Muscle of back (tissue), 11 donors: ENCODE measurements around the gene ATF5. TPM values are rescaled to one million over a fixed set of nuclear protein-coding genes. Genes with fewer than 3 reads are reported as not detected.

ENCODE experiments used
- DNase-seq, 3 donors: peaks; one replicate each; pipeline versions ENCODE4 v3.0.0 to v3.0.0-alpha.2; 2013
- polyA plus RNA-seq, 10 donors: library from polyadenylated mRNA; unstranded; fragments of 120-200 nt; gene quantifications; one replicate each; pipeline ENCODE4 v1.2.1, GENCODE V29; 2013; ENCODE audit not compliant: insufficient read length in 10 of 10

ATF5 gene
- polyA plus RNA-seq, 10 donors = 14.5 to 30.1 (median 23.7) TPM

DNA sequence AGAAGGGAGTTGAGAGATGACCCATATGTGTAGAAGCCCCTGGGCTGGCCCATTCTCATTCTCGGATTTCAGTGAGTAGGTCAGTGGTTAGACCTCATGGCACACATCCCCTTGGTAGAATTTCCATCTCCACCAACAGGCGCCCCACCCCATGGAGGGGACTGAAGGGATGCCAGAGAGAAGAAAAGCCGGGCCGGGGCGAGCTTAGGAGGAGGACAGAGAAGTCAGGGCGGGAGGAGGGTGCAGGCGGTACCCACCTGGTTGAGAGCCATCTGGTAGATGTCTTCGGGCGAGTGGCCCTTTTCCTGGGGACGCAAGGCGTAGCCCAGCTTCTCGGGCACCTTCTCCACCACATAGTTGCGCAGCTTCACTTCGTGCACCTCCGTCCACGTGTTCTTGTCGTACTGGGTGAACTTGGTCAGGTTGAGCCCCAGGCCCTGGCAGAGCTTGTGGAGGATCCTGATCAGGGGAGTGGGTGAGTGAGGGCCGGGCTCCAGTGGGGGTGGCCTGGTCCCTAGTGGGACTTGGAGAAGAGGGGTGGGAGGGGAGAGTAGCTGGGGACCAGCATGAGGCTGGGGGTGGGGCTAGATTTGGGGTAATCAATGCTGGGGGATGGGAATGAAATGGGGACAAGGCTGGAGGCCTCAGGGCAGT is 34.9 kb upstream of the ATF5 start:
- no peak for DNase-seq

DNA sequence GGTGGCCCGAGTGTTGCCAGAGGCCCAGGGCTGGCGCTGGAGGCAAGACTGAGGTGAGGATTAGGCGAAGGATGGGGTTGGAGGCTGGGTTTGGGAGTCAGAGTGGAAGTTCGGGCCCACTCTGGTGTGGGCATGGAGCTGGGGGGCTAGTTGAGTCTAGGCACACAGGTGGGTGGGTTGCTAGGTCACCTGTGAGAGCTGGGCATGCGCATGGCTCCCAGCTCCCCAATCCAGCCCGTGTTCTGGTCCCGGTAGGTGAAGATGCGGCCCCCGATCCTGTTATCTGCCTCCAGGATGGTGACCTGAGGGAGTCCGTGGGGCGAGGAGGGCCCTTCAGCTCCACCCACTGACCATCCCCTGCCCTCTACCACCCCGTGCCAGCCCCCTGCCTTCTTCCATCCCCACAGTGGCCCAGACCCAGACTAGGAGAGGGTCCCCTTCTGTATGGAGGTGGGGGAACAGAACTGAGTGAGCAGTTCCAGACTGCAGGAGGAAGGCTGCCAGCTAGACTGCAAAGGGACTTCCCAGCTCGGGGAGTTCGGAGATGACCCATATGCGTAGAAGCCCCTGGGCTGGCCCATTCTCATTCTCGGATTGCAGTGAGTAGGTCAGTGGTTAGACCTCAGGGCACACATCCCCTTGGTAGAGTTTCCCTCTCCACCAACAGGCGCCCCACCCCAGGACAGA is 34.0 kb upstream of the ATF5 start:
- DNase-seq = no peak

DNA sequence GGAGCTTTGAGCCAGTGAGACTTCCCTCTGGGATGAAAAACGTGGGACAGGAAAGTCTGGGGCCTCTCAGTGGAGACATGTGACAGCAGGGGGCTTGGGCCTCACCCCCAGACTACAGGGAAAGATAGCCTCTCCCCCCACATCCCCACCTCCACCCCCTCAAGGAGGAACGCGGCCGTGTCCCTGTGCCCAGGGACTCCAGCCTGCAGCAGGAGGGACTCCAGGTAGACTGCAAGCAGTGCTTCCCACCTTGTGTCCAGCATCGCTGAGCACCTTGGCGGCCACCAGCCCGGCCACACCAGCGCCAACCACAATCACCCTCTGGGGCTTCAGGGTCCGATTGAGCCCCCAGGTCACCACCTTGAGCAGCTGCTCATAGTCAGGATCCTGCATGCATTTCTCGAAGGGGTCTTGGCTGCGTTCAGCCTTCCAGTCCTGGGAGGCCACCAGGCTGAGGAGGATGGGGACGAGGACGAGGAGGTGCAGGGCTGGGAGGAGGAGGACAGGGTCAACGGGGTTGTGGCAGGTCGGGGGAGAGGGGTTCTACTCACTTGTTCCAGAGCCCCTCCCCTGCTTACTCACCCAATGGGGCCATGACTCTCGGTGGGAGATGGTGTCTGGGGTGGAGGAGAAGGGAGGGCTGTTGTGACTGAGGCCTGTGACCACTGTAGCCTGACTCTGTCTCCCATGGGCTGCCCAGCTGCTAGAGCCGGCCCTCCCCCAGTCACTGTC is 33.3 kb upstream of the ATF5 start:
- DNase-seq = no peak

DNA sequence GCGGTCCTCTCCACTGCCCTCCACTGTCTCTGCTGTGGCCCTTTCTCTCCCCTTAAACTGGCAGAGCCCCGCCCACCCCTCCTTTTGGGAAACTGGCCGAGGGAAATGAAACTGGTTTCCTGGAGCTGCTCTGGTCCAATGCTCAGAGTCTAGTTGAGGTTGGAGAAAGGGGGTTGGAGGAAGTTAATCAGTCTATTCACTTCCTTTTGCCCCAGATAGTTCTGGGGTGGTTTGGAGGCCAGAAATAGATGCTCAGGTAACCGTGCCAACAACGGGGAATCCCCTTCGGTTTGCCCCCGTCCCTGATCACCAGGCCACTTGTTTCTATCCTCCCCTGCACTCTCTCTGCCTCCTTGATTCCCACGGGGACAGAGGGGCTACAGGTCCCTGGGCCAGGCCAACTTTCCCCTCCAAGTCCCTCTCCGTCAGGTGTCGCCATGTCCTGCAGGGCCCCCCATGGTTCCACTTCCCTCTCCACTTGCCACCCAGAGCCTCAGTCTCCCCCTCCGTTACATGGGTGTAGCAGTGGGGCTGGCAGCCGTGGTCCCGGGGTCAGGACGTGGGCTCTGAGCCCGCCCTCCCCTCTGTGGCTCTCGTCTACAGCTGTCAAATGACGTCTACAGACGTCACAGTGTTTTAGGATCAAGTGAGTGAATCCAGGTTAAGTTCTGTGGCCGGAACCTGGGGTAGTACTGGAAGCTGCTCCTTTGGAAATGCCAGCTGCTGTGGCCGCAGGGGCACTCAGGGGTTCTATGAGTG is 32.0 kb upstream of the ATF5 start, which contains the start of gene IL4I1:
IL4I1 (minus strand) TSS at position 25 of the 759 bp plus-strand sequence. CDS start 727 bp downstream, outside the sequence.
- no peak for DNase-seq

DNA sequence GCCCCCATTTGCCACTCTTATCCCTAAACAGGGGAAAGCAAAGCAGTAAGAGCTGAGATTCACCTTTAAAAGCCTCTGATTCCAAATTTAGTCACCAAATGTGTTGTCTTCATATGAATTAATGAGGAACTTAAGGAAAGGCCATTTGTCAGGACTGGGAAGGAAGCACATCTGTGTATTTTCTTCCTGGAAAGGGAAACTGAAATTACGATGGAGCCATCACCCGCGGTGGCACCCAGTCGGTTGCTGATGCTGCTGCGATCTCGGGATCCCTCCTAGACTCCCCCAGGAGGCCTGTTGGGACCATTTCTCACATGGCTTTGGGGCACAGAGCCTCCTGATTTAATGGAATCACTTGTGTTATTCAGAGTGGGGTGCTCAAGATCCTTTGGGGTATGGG is 24.9 kb upstream of the ATF5 start:
- DNase-seq = no peak

DNA sequence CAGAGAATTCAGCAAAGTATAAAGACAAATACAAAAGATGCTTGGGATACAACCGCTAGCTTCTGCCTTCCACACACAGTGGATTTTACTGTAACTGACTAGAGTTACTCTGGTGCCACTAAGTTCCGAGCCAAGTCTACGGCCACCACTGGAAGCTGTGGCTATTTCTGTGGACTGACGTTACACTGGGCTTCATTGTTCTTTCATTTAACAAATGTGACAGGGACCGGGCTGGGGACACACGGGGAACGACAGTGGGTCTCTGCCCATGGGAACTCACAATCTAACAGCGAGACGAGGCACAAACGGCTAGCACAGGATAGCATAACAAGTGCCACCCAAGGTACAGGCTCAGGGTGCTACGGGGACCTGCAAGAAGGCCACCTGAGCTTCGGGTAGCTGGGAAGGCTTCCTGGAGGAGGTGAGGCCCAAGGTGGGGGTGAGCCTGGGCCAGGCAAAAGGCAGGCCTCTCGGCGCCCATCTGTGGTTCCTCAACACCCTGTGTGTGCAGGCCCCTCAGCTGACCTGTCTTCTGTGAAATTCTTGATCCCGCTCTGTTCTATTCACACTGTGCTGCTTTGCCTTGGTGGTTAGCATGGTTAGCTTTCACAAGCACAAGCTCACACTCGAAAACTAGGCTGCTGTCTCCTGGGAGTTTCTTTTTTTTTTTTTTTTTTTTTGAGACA is 22.0 kb upstream of the ATF5 start:
- no peak for DNase-seq

DNA sequence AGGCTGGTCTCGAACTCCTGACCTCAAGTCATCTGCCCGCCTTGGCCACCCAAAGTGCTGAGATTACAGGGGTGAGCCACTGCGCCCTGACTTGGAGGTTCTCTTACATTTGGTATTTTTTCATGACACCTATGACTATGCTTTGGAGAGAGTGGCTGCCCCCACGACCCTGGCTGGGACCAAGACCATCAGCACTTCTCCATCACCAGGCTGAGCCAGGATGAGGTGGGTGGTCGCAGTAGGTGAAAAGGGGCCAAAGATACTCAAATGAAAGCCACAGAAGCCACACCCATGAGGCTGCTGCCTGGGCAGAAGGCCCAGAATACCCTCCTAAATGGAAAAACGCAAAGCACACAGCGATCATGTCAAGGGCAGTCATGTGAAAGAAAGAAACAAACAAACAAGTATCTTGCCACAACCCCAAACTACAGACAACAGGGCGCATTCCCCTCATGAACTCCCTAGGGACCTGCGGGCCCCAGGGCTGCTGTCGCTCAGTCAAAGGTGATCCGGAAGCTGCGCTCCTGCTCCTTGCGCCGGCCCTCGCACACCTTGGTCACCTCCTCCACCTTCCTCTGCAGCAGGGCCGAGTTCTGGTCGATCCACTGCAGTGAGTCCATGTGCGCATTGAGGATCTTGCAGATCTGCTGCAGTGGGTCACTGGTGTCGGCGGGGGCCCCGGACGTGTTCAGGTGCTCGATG is 21.1 kb upstream of the ATF5 start:
- no peak for DNase-seq

DNA sequence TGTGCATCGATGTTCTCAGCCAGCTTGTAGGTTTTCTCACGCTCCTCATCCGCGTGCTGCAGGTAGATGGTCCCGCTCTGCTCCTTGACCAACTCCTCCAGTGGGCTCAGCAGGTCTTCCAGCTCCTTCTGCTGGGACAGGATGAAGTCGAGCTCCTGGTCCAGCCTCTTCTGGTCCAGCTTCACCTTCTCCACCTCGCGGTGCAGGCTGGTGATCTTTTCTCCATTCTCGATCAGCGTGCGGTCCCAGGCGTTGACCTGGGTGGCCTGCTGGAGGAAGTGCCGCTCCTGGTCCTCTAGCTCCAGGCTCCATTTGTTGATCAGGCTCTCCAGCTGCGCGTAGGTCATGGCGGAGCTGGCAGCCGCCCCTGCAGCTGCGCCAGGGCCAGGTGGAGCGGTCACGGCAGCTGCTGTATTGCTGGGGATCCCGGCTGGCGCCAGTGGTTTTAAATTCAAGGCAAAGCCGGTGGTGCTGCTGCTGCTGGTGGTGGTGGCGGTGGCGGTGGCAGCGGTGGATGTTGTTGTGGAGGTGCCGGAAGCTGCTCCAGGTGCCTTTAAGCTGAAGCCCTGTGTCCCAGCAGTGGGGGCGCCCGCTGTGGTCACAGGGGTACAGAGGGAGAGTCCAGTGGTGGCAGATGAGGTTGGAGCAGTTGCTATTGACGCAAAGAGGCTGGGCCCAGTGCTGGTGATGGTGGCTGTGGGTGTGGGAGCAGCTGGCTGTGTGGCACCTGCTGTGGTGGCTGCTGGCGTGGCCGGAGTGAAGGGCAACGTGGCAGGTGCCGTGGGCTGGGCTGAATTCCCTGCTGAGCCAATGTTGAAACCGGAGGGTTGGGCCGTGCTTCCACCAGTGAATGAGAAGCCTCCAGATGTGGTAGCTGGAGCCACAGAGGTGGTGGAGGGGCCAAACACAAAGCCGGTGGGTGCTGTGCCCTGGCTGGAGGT is 20.3 kb upstream of the ATF5 start:
- DNase-seq = no peak

DNA sequence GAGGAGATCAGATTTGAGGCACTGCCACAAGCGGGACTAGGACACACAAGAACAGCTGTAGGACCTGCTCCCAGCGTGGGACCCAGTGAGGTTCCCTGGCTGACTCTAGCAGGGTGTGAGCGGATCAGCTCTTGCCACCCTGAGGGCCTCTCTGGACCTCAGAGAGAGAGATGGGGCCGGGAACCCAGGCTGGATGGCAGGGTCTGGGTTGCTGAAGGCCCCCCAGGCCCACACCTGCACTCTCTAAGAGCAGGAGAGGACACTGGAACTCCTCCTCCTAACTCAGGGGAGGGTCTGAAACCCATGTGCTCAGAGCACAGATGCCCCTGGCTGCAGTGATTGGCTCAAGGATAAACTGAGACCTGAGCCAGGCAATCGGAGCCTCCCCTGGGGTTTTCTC is 18.8 kb upstream of the ATF5 start:
- DNase-seq = no peak

DNA sequence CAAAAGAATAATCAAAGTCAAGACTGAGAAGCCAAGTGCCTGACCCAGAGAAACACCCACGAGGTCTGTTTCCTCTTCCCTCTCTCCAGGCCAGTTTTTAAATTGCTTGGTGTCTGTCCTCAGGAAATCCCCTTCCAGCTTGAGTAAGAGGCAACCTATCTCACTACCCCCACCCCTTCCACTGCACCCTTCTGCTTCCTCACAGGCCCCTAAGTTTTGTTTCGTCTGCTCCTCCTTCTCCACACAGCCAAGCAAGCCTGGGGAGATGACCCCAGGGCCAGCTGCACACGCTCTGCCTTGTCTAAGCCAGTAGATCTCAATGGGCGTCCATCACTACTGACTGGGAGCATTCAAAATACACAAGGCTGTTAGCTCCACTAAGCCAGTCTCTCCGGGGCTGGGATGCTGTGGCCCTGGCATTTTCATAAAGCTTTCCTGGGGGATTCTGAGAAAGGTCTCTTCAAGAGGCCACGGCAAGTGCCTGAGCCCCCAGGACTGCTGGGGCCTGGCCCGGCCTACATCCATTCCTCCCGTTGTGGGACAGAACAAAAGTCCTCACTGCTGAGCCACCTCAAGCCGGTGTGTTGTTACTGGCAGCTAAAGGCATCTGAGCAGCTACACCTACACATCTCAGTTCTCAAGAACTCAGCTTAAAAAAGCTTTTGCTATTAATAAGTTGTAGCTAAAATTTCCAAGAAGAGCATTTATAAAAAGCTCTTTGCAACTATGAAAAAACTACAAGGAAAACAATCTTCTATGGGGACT is 17.4 kb upstream of the ATF5 start:
- DNase-seq = peak in 1 of 3 donors; percentile 50

DNA sequence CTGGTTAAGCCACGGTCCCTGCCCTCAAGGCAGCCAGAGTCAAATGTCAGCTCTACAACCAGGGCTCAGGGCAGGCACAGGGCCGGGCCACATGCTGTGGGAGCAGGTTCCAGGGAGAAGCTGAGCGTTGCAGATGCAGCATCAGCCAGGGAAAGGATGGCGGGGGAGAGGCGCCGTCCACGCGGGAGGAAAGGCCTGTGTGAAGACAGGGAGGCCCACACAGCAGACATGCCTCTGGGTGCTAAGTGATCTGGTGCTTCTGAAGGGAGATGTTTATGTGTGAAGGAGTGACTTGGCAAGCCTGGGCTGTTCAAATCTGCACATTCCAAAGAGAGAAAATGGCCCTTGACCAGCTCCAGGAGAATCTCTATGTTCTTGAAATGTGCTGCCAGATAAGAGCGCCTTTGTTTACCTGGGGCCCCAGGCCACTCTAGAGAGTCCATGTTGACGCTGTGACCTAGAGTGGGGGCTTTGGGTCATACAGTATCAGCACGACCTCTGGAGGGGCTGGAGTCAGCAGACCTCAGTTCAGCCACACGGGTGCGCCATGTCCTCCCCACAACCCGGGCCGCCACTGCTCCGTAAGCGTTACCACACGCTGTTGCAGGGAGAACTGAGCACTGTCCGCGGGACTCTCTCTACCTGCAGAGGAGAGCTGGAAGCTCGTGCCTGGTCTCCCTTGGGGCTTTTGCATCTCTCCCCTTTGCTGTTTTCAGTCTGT is 15.9 kb upstream of the ATF5 start:
- DNase-seq = no peak

DNA sequence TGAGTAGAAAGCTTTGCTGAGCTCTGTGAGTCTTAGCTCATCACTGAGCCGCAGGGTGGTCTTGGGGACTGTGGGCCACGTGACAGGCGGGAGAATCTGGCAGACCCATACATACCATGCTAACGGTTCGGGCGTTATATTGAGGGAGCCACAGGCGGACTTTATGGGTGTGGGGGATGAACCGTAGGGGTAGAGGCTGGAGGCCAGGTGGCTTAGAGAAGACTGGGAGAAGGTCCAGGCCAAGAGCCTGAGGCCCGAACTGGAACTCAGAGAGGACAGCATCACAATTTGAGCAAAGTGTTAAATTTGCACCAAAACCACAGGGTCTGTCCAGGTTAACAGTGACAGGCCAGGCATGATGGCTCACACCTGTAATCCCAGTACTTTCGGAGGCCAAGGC is 15.3 kb upstream of the ATF5 start:
- no peak for DNase-seq

DNA sequence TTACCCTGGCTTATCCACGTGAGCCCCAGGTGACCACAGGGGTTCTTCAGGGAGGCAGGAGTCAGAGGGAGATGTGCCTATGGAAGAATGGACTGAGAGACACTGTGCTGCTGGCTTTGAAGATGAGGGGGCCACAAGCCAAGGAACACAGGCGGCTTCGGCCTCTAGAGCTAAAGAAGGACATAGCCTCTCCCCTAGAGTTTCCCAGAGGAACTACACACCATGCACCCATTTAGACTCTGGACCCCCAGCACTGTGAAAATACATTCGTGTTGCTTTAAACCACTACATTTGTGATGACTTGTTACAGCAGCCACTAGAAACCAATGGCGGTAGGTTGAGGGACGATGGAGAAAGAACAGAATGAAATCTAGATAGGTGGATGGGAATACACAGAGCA is 13.7 kb upstream of the ATF5 start:
- DNase-seq = no peak

DNA sequence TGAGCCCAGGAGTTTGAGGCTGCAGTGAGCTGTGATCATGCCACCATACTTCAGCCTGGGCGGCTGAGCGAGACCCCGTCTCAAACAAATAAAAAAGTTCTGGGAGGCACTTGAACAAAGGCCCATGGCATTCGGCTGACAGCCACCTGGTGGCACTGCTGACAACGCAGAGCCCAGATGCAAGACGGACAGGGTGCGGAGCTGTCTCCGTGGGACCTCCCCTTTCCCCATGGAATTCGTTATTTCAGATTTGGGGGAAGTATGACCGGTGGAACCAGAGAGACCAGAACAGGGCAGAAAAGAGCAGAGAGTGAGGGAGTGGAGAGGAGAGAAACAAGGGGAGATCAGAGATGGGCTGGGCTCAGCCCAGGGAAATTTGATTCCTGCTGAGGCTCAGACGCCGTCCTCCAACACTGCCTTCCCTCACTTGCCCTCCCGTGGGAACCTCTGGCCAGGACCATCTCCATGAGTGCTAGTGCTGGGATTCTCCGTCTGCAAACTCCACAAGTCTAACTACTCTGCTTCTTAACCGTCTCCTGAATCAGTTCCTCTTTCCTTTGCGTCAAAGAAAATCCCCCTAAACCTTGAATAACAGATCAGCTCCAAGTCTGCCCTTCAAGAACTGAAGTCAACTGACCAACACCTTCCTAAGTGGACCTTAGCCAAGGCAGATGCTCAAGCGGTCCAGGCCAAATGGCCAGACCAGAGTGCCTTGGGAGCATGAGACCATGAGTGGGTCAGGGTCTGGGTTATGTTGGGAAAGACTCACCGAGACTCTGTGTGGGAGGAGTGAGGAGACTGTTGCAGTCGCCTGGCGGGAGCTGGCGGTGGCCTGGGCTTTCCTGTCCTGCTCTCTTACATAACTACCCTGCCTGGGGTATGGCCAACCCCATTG is 11.9 kb upstream of the ATF5 start:
- DNase-seq = no peak

DNA sequence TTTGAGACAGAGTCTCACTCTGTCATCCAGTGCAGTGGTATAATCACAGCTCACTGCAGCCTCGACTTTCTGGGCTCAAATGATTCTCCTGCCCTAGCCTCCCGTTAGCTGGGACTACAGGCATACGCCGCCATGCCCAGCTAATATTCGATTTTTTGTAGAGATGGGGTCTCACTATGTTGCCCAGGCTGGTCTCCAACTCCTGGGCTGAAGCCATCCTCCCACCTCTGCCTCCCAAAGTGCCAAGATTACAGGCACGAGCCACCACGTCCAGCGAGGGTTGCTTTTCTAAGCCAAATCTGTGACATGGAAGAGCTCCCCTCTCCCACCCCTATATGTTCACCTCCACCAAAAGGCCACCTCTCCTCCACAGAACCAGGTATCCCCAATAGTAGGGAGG is 10.9 kb upstream of the ATF5 start:
- no peak for DNase-seq

DNA sequence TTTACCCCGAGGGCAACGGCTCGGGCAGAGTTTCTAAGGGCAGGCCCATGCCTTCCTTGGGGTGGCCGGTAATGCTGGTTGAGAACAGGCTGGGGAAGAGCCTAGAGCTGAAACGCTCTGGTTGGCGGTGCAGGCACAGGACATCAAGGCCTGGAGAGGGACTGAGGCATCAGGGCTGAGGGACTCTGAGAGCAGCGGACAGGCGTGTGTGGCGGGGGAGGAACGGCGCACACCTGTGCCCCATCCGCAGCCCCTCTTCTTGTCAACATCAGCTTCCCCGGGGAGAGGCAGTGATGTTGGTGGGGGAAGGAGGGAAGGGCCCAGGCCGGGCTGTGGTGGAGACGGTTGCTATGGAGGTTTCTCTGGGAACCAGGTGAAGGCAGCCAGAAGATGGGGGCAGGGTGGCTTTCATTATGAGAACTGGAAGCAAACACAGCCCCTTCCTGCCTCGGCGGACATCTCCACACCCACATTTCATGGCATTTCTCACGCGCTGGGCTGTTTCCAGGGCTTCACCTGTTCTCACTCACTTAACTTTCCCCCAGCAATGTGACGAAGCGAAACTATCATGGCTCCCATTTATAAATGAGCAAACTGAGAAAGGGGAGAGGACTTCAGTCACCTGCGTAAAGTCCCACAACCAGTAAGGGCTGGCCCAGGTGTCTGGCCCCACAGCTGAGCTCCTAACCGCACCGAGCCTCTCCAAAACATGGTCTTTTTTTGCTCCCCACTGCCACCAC is 8.2 kb upstream of the ATF5 start:
- DNase-seq = no peak
